Germinal center (tissue), 1 donor: ENCODE measurements around the gene AP1B1.
"Not testable (repeated sequence)": the region's sequence is repeated elsewhere in the genome, so short reads cannot be mapped to it uniquely, and the experiment has no call there.

Source experiments
- DNase-seq: peaks from one replicate; pipeline ENCODE4 v3.0.0; 2012; ENCODE audit warnings: mixed read lengths, low spot score

The AP1B1 gene

DNA sequence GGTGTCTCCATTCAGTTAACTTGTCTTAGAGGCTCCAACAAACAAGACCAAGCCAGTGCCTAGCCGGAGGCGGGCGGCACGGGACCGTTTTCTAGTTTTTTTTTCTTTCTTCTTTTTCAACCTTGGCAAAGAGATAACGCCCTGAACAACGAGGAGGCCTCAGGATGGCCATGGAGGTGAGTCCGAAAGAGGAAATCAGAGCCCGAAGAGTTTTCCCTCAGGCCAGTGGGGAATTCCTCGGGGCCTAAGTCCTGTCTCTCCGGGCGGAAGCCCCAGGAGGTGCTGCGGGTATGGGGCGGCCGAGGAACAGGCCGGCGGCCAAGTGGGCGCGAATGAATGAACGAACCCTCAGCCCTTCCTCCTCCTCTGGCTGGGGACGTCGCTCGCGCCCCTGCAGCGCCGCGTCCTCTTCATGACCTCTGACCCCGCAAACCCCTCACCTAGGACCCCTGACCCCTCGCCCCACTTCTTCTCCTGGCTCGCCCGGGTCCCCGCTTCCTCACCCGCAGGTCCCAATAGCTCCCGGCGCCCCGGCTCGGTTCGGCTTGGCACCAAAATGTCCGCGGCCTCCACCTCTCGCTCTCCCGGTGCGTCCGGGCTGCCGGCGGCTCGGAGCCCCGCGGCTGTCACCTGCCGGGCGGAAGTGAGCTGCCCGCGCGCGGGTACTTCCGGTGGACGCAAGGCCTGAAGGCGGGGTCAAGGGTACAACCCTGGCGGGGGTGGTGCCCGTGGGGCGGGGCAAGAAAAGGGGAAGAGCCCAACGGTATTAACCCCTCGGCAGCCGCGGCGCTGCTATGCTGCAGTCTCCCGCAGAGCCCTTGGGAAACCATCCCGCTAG, at the start of gene AP1B1:
AP1B1 (minus strand) TSS at position 650 of the 838 bp plus-strand sequence. CDS start 21,327 bp downstream, outside the sequence.
- DNase-seq = peak; percentile 95

DNA sequence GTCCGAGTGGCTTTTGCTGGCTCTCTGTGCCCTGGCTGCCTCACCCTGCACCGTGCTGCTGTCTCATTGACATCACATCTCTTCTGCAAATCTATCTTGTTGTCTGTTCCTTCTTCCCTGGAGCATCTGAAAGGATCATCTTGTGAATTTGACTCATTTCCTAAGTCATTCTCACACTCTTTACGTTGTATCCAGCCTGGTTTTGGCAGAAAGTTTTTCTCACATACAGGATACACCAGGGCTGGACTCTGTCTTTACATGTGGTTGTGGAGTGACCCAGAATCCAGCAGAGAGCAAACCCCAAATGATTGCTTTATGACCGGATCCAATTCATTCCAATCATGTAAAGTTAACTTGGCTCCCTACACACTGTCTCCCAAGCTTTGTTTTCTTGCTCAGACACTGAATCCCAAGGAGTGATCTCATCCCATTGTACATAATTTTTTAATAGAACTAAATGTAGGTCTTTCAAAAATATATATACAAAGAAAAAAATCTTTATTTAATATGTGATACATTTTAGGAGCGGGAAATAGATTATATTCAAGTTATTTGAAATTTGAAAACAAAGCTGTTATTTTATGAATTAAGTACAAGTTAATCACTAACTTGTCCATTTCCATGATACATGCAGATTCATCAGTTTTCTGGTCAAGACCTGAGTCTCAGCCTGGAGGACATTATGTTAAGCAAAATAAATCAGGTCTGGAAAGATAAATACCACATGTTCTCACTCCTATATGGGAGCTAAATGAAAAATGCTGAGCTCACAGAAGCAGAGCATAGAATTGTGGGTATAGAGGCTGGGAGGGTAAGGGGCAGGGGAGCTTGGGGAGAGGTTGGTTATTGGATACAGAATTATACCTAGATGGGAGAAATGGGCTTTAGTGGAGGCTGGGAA, 47.1 kb upstream of the AP1B1 start:
- no peak for DNase-seq

GRCh38 chr22:29434288-29434687, 45.9 kb upstream of the AP1B1 start:
- DNase-seq = no peak

DNA sequence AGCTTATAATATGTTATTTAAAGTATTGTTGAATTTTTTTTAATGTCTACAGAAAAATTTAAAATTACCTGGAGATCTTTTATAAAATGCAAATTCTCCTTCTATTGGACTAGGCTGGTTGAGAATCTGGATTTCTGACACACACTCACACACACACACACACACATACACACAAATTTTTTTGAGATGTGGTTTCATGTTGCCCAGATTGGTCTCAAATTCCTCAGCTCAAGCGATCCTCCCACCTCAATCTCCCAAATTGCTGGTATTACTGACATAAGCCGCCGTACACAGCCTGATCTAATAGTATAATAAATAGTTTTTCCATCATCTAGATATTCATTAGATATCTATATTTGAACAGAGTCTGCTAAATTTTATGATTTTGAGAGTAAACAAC, 45.5 kb upstream of the AP1B1 start:
- DNase-seq = no peak

DNA sequence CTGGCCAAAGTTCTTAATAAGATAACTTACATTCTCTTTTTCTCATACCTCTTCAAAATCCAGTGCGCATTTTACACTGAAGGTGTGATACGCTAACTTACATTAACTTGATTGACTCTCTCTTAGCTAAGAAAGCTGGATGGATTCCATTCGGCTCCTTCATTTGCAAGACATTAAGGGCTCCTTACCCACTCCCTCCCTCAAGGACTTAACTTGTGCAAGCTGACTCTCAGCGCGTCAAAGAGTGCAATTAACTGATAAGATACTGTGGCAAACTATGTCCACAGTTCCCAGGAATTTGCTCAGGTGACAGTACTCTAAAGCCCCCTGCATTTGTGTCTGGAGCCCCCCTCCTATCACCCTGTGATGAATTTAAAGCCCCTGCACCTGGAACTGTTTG, 43.6 kb upstream of the AP1B1 start:
- DNase-seq = no peak

GRCh38 chr22:29427176-29427760, 38.9 kb upstream of the AP1B1 start:
- no peak for DNase-seq

DNA sequence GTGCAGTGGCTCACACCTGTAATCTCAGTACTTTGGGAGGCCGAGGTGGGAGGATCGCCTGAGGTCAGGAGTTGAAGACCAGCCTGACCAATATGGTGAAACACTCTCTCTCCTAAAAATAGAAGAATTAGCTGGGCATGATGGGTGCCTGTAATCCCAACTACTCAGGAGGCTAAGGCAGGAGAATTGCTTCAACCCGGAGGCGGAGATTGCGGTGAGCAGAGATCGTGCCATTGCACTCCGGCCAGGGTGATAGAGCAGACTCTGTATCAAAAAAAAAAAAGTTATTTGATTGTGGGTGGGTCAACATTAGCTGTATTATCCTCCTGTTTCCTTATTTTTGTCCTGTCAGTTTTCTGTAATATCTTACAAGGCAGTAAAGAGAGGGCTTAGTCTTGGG, 38.1 kb upstream of the AP1B1 start:
- DNase-seq = no peak

DNA sequence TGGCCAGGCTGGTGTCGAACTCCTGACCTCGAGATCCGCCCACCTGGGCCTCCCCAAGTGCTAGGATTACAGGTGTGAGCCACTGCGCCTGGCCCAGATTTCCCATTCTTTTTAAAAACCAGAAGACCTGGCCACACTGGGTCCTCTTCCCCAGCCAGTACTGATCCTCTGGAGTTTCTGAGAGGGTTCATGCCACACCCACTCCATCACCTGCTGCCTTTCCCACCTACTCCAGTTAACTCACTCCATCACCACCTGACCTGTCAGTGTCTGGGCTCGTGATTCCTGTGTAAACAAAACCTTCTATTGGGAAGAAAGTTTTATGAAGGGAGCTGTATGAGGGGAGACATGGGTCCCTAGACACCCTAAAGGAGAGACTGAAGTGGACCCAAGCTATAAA, 30.3 kb upstream of the AP1B1 start:
- DNase-seq = not testable (repeated sequence)

DNA sequence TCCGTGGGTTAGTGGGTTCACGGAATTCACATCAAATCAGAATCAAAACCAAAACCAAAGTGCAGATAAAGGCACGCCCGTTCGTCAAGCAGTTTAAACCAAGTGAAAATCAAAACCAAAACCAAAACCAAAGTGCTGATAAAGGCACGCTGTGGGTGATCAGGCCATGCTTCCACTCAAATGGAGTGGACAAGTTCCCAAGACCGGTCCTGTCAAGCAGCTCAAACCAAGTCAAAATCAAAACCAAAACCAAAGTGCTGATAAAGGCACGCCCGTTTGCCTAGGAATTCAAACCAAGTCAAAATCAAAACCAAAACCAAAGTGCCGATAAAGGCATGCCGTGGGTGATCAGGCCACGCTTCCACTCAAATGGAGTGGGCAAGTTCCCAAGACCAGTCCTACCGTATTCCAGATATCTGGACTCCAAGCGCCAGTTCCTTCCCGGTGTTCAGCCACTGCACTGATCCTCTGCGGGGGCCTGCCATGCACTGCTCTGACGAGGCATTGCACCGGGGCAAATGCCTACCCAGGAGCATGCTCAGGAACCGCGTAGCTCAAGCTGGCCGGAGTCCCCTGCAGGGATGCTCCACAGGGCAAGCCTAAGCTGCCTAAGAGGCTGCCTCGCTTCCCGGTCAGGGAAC, 26.7 kb upstream of the AP1B1 start:
- not testable (repeated sequence) for DNase-seq

DNA sequence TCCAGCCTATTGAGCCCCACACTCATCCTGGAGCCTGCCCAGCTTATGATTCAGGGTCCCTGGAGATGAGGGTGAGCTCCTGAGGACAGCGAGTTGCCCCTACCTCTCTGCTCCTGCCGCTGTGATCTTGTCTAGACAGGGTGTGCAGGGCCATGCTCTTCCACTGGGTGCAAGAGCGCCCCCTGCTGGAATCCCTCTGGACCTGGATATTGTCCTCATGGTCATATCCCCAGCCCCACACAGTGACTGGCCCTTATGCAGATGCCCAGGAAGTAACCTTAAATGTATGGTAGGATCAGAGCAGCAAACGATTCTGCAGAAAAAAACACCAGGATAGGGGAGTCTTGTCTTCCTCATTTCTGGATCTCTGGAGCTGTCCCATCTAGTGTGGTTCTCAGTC, 24.4 kb upstream of the AP1B1 start:
- DNase-seq = not testable (repeated sequence)

DNA sequence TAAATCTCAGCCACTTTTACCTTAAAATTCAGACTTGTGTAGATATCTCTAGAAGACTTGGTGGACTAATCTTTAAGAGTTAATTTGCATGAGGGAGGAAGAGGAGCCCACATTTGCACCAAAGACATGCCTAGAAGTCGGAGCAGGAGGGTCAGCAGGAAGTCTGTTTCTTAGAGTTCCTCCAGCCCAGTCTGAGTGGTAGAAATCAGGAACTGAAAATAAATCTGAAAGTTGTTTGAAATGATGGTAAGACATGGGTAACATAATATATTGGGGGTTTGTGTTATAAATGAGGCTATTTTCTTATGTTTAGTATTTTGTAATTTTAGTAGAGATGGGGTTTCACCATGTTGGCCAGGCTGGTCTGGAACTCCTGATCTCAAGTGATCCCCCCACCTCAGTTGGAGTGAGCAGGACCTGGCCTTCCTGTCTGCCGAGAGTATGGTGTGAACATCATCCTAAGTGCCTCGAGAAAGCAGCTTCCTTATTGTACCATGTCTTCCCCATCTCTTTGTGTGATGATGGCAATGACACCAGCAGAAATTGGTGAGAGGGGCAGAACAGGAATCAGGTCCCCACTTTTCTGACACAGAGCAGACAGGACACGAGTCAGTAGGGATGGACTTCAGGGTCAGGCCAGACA, 23.3 kb upstream of the AP1B1 start:
- peak; percentile 8 for DNase-seq

- no peak for DNase-seq
Observed at GRCh38 chr22:29408940-29409339, 20.6 kb upstream of the AP1B1 start.

- DNase-seq = not testable (repeated sequence)
Observed at GRCh38 chr22:29401538-29401937, 13.2 kb upstream of the AP1B1 start.

DNA sequence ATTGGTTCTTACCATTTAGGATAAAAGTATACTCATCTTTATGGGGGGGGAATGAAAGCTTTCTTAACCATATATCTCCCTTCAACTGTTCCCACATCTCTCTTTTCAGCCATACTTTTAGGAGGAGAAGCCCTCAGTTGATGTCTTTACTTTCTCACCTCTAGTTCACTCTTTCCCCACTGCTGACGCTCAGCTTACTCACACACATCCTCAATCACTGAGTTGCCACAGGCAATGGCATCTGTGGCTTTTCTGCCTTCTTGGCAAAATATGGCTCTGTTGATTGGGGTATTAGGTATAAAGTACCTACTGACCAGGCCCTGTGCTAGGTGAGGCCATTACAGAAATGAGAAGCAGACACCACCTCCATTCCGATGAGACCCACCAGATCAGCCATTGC, 12.2 kb upstream of the AP1B1 start:
- no peak for DNase-seq

DNA sequence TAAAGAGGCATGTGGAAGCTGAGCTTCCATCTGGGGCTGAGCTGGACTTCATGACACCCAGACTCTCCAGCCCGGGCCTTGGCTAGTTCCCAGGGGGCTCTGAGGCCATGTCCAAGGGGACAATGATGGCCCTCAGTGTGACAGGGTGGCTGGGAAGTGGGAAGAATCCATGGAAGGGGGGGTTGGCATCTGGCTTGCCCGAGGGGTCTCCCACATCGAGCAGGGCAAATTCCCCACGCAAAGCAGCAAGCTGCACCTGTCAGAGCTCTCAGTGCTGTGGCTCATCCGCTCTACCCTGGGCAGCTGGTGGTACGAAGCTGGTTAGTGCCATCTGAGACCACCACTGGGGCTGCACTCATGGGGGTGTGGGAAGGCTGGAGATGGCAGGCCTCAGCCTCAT, 9.4 kb upstream of the AP1B1 start:
- no peak for DNase-seq

GRCh38 chr22:29396126-29396525, 7.8 kb upstream of the AP1B1 start:
- DNase-seq = no peak

- DNase-seq = peak; percentile 78
Observed at GRCh38 chr22:29394931-29395581, 6.7 kb upstream of the AP1B1 start.

GRCh38 chr22:29393019-29393608, 4.7 kb upstream of the AP1B1 start:
- no peak for DNase-seq

GRCh38 chr22:29391546-29391945, 3.2 kb upstream of the AP1B1 start:
- no peak for DNase-seq

GRCh38 chr22:29390270-29390669, 1.9 kb upstream of the AP1B1 start:
- no peak for DNase-seq

DNA sequence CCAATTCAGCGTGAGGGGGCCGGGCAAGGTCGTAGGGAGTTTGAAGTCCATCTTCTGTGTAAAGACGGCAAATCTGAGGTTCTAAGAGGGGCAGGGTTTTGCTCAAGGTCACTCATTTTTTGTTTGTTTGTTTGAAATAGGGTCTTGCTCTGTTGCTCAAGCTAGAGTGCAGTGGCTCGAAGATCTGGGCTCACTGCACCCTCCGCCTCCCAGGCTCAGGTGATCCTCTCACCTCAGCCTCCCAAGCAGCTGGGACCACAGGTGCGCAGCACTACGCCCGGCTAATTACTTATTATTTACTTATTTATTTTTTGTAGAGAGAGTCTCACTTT, 355 bp upstream of the AP1B1 start:
- DNase-seq = no peak
